ENCODE results near the gene BNC1.

The BNC1 gene

DNA sequence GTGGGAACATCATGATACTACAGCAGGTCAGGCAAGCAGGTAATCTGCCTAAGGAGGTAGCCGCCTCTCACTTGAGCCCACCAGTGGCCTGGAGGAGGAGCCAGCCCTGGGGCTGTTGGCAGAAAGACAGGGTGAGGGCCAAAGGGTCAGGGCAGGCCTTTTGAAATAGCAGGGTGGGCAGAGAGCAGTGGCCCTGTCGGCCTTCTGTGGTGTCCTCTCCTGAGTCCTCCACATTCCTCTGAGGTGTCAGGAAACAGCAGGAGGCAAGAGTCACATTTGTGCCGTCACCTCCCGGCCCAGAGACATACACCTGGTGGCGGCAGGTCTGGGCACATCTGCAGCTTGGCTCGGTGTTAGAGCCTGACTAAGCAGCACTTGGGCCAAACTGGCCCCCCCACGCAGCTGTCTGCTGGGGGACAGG is 3.9 kb upstream of the BNC1 start:
- no peak overlapping the region for H3K4me3 ChIP-seq (ENCODE audit: control insufficient read depth, low read depth, low read length)

DNA sequence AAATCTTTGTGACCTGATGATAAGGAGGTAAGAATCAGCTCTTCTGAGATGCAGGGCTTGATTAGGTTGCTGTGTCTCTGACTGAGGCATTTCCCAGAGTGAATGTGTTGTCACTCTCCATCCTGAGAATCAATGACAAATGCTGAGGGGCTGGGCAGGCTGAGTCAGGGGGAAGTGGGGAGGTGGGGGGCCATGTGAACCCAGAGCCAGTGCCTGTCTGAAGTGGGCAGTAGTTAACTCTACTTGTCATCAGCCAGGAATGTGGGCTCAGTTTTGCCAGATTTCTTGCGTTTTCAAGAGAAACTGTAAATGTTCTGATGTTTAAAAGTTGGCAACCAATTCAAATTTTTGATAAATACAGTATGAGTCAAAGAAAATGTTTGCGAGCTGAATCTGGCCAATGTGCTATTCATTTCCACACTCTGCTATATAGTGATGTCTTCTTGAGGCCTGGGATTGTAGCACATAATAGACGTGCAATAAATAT is 3.1 kb upstream of the BNC1 start:
- no peak overlapping the region for H3K4me3 ChIP-seq (ENCODE audit: control insufficient read depth, low read depth, low read length)
- TF ChIP-seq, protein P1, sequence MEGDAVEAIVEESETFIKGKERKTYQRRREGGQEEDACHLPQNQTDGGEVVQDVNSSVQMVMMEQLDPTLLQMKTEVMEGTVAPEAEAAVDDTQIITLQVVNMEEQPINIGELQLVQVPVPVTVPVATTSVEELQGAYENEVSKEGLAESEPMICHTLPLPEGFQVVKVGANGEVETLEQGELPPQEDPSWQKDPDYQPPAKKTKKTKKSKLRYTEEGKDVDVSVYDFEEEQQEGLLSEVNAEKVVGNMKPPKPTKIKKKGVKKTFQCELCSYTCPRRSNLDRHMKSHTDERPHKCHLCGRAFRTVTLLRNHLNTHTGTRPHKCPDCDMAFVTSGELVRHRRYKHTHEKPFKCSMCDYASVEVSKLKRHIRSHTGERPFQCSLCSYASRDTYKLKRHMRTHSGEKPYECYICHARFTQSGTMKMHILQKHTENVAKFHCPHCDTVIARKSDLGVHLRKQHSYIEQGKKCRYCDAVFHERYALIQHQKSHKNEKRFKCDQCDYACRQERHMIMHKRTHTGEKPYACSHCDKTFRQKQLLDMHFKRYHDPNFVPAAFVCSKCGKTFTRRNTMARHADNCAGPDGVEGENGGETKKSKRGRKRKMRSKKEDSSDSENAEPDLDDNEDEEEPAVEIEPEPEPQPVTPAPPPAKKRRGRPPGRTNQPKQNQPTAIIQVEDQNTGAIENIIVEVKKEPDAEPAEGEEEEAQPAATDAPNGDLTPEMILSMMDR (conservative IDR thresholded peaks at IDR 0.05; ENCODE audit: control insufficient read depth, insufficient read depth, low read depth, low read length), result no peak
- peak; percentile 99 for DNase-seq (ENCODE audit: low read depth)

More for the DNA sequence above, 3.9 kb upstream of the BNC1 start:
- no peak for DNase-seq (ENCODE audit: low read depth)
- TF ChIP-seq, protein P1 (conservative IDR thresholded peaks at IDR 0.05; ENCODE audit: control insufficient read depth, insufficient read depth, low read depth, low read length), result no peak

DNA sequence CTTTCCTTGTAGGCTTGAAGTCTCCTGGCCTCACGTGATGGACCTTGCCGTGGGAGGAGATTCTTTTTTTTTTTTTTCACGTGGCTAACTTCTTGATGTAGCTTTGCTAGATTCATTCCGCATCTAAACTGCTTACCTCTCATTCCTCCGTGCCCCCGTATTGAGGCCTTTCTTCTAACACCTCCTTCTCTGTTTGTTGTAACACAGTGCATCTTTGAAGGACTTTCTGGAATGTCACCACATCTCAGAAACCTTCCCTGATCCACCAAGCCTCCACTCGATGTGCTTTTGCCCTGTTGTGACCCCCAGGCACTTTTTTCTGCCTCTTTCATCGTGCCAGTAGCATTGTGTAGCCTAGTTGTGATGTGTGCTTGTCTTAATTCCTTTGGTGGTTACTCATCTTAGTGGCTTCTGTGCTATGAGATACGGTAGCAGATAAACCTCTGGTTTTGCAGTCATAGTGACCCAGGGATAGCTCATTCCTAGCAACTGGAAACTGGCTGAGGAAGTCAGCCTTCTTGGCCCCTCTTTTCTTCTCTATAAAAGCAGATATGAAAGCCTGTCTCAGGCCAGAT is 1.6 kb upstream of the BNC1 start:
- TF ChIP-seq, protein P1 (conservative IDR thresholded peaks at IDR 0.05; ENCODE audit: control insufficient read depth, insufficient read depth, low read depth, low read length), result no peak
- DNase-seq (ENCODE audit: low read depth), result peak; percentile 81
- no peak overlapping the region for H3K4me3 ChIP-seq (ENCODE audit: control insufficient read depth, low read depth, low read length)

DNA sequence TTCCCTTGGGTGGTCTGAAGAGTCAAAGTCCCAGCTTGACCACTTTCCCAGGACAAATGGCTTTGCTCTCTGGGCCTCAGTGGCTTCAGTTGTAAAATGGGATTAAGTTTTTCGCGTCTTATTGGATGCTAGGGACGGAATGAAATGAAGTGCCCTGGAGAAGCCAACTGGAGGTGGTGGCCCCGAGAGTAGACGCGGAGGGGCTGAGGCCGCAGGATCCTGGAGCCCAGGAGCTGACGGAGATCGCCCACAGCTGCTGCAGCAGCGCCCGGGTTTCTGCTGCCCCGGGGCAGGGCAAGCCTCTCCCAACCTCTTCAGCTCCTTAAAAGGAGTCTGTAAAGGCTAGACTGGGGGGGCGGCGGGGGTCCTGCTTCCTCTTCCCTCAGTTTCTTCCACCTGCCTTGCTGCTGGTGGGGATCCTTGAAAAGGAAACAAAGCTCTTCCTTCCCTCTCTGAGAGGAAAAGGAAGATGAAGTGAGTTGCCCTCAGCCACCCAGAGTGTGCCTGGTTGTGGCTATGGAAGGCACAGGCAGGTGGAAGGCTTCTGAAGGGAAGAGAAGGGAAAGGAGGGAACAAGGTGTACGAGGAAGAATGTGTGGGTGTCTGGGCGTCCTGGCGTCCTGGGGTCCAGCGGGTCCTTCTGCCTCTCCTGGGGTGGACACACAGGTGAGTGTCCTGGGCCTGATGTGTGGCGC is 967 bp upstream of the BNC1 start:
- TF ChIP-seq, protein P1 (conservative IDR thresholded peaks at IDR 0.05; ENCODE audit: control insufficient read depth, insufficient read depth, low read depth, low read length), result no peak
- no peak overlapping the region for H3K4me3 ChIP-seq (ENCODE audit: control insufficient read depth, low read depth, low read length)
- DNase-seq (ENCODE audit: low read depth), result no peak

DNA sequence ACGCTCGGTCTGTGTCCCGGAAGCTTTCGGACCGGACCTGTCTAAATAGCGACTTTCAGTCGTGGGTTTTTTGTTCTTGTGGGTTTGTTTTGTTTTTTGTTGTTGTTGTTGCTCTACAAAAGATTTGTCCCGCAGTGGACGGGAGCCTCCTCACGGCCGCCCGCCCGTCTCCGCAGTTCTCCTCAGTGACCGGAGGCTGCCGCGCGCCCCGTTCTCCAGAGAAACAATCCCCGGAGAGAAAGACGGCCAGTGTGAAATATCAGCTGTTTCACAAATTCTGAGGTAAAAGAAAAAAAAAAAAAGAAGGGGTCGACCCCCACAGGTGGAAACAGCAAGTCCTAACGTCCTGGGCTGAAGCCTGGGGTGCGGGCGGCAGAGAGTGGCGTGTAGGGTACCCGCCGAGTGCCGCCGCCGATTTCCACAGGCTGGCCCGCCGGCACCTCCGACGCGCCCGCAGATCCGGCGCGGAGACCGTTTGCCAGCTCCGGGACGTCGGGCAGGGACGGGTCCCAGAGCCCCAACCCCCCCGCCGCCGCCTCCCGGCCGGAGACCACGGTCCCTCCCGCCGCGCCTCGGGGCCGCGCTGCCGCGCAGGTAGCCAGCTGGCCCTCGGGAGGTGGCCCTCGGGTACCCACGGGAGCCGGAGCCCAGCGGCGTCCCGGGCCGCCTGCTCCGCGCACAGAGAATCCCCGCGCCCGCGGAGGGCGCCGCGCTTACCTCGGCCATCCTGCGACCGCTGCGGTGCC is 478 bp downstream of the BNC1 start:
- TF ChIP-seq, protein P1 (conservative IDR thresholded peaks at IDR 0.05; ENCODE audit: control insufficient read depth, insufficient read depth, low read depth, low read length), result no peak
- no peak for DNase-seq (ENCODE audit: low read depth)
- H3K4me3 ChIP-seq (ENCODE audit: control insufficient read depth, low read depth, low read length), result peak overlapping the region; percentile 75

DNA sequence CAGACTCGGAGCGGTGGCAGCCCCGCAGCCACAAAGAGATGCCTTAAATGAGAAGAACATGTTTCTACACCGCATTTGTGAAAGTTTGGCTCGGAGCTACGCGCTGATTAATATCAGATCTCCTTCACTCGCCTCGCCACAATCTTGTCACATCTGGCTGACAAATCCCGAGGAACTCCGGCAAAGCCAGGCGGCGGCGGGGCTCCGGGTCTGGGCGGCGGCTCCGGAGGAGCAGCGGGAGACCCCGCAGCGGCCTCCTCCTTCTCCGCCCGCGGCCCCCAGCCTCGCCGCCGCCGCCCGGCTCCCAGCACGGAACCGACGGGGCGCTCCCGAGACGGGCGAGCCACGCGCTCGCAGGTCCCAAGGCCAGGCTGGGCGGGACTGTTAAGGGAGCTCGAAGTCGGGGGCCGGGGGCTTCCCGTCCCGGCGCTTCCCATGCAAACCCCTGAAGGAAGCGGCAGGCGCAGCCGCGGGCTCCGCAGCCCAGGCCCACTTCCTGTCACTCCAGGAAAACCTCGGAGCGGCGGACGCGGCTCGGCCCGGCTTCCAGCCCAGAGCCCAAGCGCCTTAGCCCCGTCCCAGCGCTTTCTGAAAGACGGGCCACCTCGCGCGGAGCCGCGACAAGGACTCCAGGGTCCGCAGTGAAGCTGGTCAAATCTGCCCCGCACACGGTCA is 1.2 kb downstream of the BNC1 start:
- TF ChIP-seq, protein P1 (conservative IDR thresholded peaks at IDR 0.05; ENCODE audit: control insufficient read depth, insufficient read depth, low read depth, low read length), result no peak
- H3K4me3 ChIP-seq (ENCODE audit: control insufficient read depth, low read depth, low read length), result peak overlapping the region; percentile 75
- DNase-seq (ENCODE audit: low read depth), result peak; percentile 61

Measured in fibroblast of mammary gland (primary cell).